NK-92 (cell line): Measurements from ENCODE around the gene SLC13A2.

Experiments
- DNase-seq: peaks from one replicate; lab custom pipeline; 2025; ENCODE audit not compliant: unreplicated experiment; lab: John Stamatoyannopoulos, UW

SLC13A2 gene

GRCh38 chr17:28532050-28532960, 58.9 kb downstream of the SLC13A2 start:
- DNase-seq = no peak

DNA sequence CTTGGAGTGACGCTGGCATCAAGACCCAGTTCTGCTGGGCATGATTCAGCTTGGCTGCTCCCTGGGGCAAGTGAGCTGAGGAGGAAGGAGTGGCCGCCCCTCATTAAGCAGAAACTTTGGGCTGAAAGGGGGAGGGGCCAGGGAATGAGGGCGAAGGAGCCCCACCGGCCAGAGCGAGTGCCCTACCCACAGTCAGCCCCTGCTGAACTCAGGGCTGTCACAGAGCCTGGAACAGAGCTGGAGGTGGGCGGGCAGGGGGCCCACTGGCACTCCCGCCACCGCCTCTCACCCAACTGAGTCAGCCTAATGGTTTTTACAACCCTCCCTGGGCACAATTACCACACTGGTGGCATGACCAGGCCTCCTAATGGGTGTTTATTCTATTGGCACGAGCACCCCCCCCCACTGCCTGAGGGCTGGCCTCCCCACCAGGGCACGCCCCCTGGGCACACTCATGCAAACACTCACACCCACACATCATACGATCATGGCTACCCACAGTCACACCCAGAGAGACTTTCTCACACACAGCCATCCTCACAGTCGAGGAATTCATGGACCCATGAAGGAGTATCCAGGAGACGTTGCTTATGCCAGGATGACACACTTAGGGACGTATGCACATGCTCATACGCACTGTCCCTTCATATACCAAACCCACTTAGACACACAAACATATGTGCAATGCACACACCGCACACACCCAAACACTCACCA, 59.8 kb downstream of the SLC13A2 start:
- no peak for DNase-seq

DNA sequence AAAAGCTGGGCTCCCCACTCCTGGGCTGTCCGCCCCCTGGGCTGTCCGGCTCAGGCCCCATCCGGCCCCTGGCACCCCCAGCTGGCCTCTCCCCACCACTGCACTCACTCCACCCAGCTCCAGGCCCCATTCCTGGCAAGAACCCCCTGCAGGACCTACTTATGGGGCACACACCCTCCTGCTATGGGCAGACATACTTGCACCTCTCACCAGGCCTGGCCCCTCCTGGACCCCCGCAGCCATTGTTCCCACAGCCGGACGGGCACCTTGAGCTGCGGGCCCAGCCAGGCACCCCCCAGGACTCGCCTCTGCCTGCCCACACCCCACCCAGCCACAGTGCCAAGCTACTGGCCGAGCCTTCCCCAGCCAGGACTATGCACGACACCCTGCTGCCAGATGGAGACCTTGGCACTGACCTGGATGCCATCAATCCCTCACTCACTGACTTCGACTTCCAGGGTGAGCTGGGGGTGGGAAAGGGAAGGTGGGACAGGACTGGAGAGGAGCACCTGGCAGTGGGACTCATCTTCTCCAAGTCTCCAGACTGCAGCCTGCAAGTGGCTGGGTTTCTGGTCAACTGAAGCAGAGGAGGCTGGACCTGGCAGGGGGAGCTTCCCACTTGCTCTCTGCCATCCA, 61.4 kb downstream of the SLC13A2 start:
- DNase-seq = no peak

GRCh38 chr17:28536532-28537218, 63.2 kb downstream of the SLC13A2 start:
- DNase-seq = no peak

GRCh38 chr17:28537219-28537610, 63.8 kb downstream of the SLC13A2 start:
- DNase-seq = no peak

DNA sequence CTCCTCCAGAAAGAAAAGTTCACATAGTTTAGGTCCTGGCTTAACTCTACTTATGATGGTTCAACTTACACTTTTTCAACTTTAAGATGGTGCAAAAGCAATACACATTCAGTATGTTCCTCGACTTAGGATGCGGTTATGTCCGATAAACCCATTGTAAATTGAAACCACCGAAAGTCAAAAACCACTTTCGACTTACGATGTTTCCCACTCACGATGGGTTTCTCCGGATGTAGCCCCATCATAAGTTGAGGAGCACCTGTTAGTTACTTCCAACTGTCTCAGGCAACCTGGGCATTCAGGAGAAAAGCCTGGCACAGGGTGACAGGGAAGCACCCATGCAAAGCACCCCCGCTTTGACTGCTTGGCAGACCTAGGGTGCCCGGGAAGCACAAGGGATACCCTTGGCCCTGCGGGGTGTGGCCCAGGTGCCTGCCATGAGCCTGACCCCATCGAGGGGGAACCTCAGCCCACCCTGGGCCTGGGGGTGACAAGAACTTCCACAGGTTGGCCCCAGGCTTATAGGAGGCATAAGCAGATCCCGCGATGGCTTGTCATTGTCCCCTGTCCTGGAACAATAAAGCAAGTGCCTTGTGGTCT, 65.0 kb downstream of the SLC13A2 start:
- no peak for DNase-seq

GRCh38 chr17:28540231-28540630, 66.8 kb downstream of the SLC13A2 start:
- no peak for DNase-seq

- DNase-seq = no peak
Observed at GRCh38 chr17:28541439-28541838, 68.0 kb downstream of the SLC13A2 start.

DNA sequence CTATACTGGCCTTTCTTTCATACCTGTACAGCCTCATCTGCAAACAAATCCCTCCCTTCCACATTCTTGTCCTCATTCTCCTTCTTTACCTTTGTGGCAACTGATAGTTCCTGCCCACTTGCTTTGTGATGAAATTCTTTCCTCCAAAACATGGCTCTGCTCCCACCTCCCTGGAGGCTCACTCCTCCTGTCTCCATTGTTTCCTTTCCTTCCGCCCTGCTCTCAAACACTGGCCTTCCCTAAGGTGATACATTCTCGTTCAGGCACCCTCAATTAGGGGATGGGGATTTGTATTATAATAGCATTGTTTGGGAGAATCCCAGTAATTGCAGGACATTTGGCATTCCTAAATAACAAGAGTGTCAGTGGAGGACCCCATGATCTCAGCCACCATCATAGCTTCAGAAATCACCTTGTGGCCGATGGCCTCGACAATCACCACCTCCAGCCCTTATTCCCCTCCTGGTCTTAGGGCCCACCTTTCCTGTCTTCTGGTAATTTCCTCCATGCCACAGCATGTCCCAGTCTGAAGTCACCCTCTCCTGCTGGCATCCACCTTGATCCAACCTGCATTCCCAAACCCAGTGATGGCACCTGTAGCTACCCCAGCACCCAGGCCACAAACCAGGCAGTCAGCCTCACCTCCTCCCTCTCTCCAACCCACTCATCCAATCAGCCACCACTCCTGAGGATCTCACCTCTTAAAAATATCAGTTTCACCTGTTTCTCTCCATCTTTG, 71.1 kb downstream of the SLC13A2 start:
- no peak for DNase-seq

GRCh38 chr17:28545141-28545503, 71.7 kb downstream of the SLC13A2 start:
- DNase-seq = no peak

- DNase-seq = no peak
Observed at GRCh38 chr17:28545787-28546415, 72.5 kb downstream of the SLC13A2 start.

- no peak for DNase-seq
Observed at GRCh38 chr17:28547096-28547622, 73.7 kb downstream of the SLC13A2 start.
